Left ventricle myocardium inferior (tissue), 1 donor: ENCODE measurements around the gene TAF4B. TPM values are rescaled to one million over a fixed set of nuclear protein-coding genes. Genes with fewer than 3 reads are reported as not detected.
"Not testable (repeated sequence)": the region's sequence is repeated elsewhere in the genome, so short reads cannot be mapped to it uniquely, and the experiment has no call there.

Source experiments
- DNase-seq: peaks from one replicate; pipeline ENCODE4 v3.0.0-alpha.2; 2020
- H3K27ac ChIP-seq: fragments of 200-600 bp; replicated peaks from 2 replicates; pipeline ENCODE4 v1.8.0; 2021
- H3K27me3 ChIP-seq: fragments of 200-600 bp; 2 replicates; pipeline ENCODE4 v1.8.0; 2021; ENCODE audit warnings: low read depth
- H3K36me3 ChIP-seq: fragments of 200-600 bp; 2 replicates; pipeline ENCODE4 v1.8.0; 2021
- H3K4me1 ChIP-seq: fragments of 200-600 bp; 2 replicates; pipeline ENCODE4 v1.8.0; 2021
- H3K4me3 ChIP-seq: fragments of 200-600 bp; 2 replicates; pipeline ENCODE4 v1.8.0; 2021; ENCODE audit warnings: mild to moderate bottlenecking, moderate library complexity
- H3K9me3 ChIP-seq: fragments of 200-600 bp; replicated peaks from 2 replicates; pipeline ENCODE4 v1.8.0; 2021
- intact Hi-C: fragments of 100-400 bp; cut with micrococcal nuclease; formaldehyde crosslinking; loops from one replicate; pipeline ENCODE4 v1.11.0; 2022
- total RNA-seq: library from RNA; stranded (reverse); fragmentation: NEBNext Ultra II Directional; extraction: Animal tissue kit (Norgen Biotek cat#: 25700); gene quantifications from one replicate; pipeline ENCODE4 v1.2.1, GENCODE V29; 2021
- TF ChIP-seq, protein P1 (sequence below): fragments of 200-600 bp; IDR thresholded peaks from 2 replicates; pipeline ENCODE4 v1.8.0; 2021; ENCODE audit warnings: antibody characterized with exemption, mild to moderate bottlenecking, borderline replicate concordance
- donor health status: DM: no; HTN: yes; CAD: no; lungs with severe emphysema.

TAF4B gene
- total RNA-seq, 1 donor from 2014 or later = 1.1 TPM

DNA sequence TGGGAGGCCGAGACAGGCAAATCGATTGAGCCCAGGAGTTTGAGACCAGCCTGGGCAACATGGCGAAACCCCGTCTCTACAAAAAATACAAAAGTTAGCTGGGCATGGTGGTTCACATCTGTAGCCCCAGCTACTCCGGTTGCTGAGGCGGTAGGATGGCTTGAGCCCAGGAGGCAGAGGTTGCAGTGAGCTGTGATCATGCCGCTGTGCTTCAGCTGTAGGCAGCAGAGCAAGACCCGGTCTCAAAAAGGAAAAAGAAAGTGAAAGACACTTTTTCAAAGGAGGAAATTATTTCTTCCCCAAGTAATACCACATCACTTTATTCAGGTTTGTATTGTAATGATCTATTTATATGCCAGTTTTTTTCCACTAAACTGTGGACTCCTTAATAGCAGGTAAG is 35.7 kb upstream of the TAF4B start:
- TF ChIP-seq, protein P1, sequence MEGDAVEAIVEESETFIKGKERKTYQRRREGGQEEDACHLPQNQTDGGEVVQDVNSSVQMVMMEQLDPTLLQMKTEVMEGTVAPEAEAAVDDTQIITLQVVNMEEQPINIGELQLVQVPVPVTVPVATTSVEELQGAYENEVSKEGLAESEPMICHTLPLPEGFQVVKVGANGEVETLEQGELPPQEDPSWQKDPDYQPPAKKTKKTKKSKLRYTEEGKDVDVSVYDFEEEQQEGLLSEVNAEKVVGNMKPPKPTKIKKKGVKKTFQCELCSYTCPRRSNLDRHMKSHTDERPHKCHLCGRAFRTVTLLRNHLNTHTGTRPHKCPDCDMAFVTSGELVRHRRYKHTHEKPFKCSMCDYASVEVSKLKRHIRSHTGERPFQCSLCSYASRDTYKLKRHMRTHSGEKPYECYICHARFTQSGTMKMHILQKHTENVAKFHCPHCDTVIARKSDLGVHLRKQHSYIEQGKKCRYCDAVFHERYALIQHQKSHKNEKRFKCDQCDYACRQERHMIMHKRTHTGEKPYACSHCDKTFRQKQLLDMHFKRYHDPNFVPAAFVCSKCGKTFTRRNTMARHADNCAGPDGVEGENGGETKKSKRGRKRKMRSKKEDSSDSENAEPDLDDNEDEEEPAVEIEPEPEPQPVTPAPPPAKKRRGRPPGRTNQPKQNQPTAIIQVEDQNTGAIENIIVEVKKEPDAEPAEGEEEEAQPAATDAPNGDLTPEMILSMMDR = no peak
- Histone ChIP-seq H3K27me3 (no peaks in the 10 kb centered on the region), H3K4me1 (no peaks in the 10 kb centered on the region), H3K4me3 (no peak overlapping the region), H3K9me3 (peaks cover 19% of the 10 kb centered on the region), H3K36me3 (no peaks in the 10 kb centered on the region), H3K27ac (no peak overlapping the region)
- intact Hi-C loops = no loop called here
- DNase-seq = no peak

DNA sequence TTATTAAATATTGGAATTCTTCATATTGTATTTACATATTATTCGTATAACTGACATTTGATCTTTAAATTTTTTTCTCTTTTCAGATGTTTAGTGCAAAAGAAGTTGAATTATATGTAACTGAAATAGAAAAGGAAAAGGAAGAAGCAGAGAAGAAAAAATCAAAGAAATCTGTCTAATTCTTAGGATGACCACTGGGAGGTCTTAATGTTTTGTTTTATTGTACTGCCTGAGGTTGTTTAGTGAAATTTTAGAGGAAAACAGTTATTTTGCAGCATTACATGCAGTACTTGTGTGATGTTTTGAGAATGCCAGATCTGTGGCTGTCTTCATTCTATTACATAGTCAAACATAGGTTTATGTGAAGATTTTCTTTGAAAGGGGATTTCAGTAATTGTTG is 34.0 kb upstream of the TAF4B start:
- intact Hi-C loops = no loop called here
- Histone ChIP-seq H3K4me3 (no peak overlapping the region), H3K36me3 (no peaks in the 10 kb centered on the region), H3K4me1 (no peaks in the 10 kb centered on the region), H3K27me3 (no peaks in the 10 kb centered on the region), H3K9me3 (peaks cover 19% of the 10 kb centered on the region), H3K27ac (no peak overlapping the region)
- TF ChIP-seq, protein P1 = no peak
- DNase-seq = no peak

DNA sequence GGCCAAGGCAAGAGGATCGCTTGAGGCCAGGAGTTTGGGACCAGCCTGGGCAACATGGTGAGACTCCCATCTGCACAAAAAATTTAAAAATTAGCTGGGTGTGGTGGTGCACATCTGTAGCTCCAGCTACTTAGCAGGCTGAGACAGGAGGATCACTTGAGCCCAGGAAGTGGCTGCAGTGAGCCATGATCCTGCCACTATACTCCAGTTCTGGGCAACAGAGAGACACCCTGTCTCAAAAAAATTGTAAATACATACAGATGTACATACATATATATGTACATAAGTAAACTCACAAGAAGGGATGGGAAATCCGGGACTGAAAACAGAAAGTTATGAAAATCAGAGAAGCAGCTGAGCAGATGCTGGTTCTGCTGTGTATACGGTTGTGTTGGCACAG is 29.6 kb upstream of the TAF4B start:
- Histone ChIP-seq H3K4me1 (no peaks in the 10 kb centered on the region), H3K27ac (no peak overlapping the region), H3K36me3 (no peaks in the 10 kb centered on the region), H3K27me3 (no peaks in the 10 kb centered on the region), H3K4me3 (no peak overlapping the region), H3K9me3 (peaks cover 10% of the 10 kb centered on the region)
- intact Hi-C loops = no loop called here
- TF ChIP-seq, protein P1 = no peak
- DNase-seq = no peak

DNA sequence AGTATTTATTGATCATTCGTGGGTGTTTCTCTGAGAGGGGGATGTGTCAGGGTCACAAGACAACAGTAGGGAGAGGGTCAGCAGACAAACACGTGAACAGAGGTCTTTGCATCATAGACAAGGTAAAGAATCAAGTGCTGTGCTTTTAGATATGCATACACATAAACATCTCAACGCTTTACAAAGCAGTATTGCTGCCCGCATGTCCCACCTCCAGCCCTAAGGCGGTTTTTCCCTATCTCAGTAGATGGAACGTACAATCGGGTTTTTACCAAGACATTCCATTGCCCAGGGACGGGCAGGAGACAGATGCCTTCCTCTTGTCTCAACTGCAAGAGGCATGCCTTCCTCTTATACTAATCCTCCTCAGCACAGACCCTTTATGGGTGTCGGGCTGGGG is 24.2 kb upstream of the TAF4B start:
- H3K27ac ChIP-seq, H3K4me3 ChIP-seq, H3K36me3 ChIP-seq, DNase-seq, H3K4me1 ChIP-seq, H3K27me3 ChIP-seq, intact Hi-C loops: not testable (repeated sequence)
- H3K9me3 ChIP-seq = peaks cover 10% of the 10 kb centered on the region

DNA sequence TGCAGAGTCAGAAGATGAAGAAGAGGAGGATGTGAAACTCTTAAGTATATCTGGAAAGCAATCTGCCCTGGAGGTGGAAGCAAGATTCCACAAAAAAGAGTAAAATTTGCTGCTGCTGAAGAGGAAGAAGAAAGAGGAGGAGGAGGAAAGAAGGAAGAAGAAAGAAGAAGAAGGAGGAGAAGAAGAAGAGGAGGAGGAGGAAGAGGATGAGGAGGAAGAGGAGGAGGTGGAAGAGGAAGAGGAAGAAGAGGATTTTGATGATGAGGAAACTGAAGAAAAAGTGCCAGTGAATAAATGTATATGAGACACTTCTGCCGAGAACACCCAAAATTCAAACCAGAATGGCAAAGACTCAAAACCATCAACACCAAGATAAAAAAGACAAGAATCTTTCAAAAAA is 20.9 kb upstream of the TAF4B start:
- no peaks in the 10 kb centered on the region for H3K36me3 ChIP-seq
- H3K4me3 ChIP-seq = no peak overlapping the region
- H3K27ac ChIP-seq = no peak overlapping the region
- intact Hi-C loops = no loop called here
- H3K27me3 ChIP-seq = peaks cover 5% of the 10 kb centered on the region
- DNase-seq = no peak
- H3K4me1 ChIP-seq = no peaks in the 10 kb centered on the region
- H3K9me3 ChIP-seq = peaks cover 10% of the 10 kb centered on the region
- TF ChIP-seq, protein P1 = no peak

DNA sequence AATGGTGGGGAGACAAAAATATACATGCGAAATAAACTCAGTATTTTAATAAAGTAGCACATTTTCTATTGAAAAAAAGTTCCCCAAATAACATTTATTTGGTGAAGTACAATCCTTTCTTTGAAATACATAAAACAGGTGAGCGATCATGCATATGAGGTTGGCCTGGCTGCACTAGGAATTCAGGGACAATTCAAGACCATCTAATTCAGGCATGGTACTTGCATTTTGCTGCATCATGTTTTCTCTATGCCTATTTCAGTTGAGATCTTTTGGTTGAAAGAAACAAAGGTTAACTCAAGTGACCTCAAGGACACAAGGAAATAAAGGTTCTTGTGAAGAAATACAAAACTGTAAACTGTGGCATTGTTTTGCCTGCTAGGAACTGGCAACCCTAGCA is 19.8 kb upstream of the TAF4B start:
- H3K4me1 ChIP-seq = no peaks in the 10 kb centered on the region

More for the DNA sequence above, 19.8 kb upstream of the TAF4B start:
- Histone ChIP-seq H3K36me3 (no peaks in the 10 kb centered on the region), H3K27me3 (peaks cover 5% of the 10 kb centered on the region), H3K27ac (no peak overlapping the region), H3K9me3 (peaks cover 2% of the 10 kb centered on the region), H3K4me3 (no peak overlapping the region)
- DNase-seq = no peak
- TF ChIP-seq, protein P1 = no peak
- intact Hi-C loops = no loop called here
